Activated CD8-positive, alpha-beta T cell treated with anti-CD3 and anti-CD28 coated beads, Interleukin-2, amount 10 ng/mL, durations not matched to agents 7 days and 5 days (primary cell): ENCODE measurements around the gene HOMER2. TPM values are rescaled to one million over a fixed set of nuclear protein-coding genes. Genes with fewer than 3 reads are reported as not detected.

Source experiments
- ATAC-seq: fragments of 150-1000 bp; cut with Tn5 transposase; one replicate; pipeline ENCODE4 v1.10.0; 2021; ENCODE audit warnings: moderate library complexity
- CTCF ChIA-PET: fragments of 350-600 bp; sonication (Branson Sonifier 250); formaldehyde crosslinking; loops from one replicate; lab custom pipeline; 2021; ENCODE audit warnings: antibody characterized with exemption; lab: Charles Lee
- POLR2A ChIA-PET: fragments of 350-600 bp; sonication (Branson Sonifier 250); formaldehyde crosslinking; loops from one replicate; lab custom pipeline; 2021; ENCODE audit warnings: antibody characterized with exemption; lab: Charles Lee
- DNase-seq: peaks from one replicate; pipeline ENCODE4 v3.0.0-alpha.2; 2020
- H3K27ac Mint-ChIP-seq: one replicate; pipeline ENCODE4 v1.8.0; 2021; ENCODE audit warnings: mild to moderate bottlenecking, mixed read lengths
- H3K27me3 Mint-ChIP-seq: one replicate; pipeline ENCODE4 v1.8.0; 2021; ENCODE audit warnings: low read depth, mixed read lengths
- H3K36me3 Mint-ChIP-seq: one replicate; pipeline ENCODE4 v1.8.0; 2021; ENCODE audit warnings: low read depth, mixed read lengths
- H3K4me1 Mint-ChIP-seq: one replicate; pipeline ENCODE4 v1.8.0; 2021; ENCODE audit warnings: low read depth, mixed read lengths
- H3K4me3 Mint-ChIP-seq: one replicate; pipeline ENCODE4 v1.8.0; 2021; ENCODE audit warnings: mild to moderate bottlenecking, mixed read lengths
- H3K9me3 Mint-ChIP-seq: one replicate; pipeline ENCODE4 v1.8.0; 2022; ENCODE audit warnings: mixed read lengths; ENCODE audit not compliant: insufficient read depth
- total RNA-seq, 2 experiments: library from RNA; stranded (reverse); gene quantifications; one replicate each; pipeline ENCODE4 v1.2.3, GENCODE V29; 2021

Gene HOMER2
- total RNA-seq, 2 experiments from 2014 or later, result 12.0 to 12.8 TPM

DNA sequence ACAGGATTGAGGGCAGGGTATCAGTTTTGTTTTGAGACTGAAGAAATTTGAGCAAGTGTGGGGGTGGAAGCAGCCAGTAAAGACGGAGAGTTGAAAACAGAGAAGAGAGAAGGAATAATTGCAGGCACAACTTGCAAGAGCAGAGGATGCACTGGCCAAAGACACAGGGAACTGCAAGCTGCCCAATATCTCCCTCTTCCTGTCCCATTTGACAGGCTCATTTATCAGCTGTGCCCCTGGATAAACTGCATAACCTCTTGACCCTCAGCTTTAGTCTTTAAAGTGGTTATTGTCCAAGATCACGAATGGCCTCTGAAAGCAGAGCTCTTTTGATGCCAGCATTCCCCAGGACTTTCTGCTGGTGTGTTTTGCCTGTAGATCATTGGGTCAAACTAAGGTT, 28.5 kb upstream of the HOMER2 start:
- ChIA-PET POLR2A (no interaction called here), CTCF (no interaction called here)
- Mint-ChIP-seq H3K4me3 (no peak overlapping the region), H3K36me3 (peaks cover 8% of the 10 kb centered on the region), H3K27me3 (no peaks in the 10 kb centered on the region), H3K4me1 (peaks cover 14% of the 10 kb centered on the region), H3K9me3 (no peaks in the 10 kb centered on the region), H3K27ac (no peak overlapping the region)
- no peak for ATAC-seq
- no peak for DNase-seq

DNA sequence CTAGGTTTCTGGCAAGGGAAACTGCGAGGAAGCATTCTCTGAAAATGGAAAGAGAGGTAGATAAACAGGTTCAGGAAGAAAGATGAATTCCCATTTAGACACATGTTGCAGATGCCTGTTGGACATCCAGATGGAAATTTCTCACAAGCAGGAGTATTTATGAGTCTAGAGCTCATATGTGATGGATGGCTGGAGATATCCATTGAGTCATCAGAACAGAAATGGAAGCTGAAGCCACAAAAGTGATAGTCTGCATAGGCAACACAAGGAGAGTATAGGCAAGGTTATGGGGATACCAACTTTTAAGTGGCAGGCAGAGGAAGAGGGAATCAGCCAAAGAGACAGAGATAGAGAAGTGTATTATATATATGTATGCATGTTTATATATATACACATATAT, 27.2 kb upstream of the HOMER2 start:
- CTCF ChIA-PET, result interaction anchor here (0.7 to 1.9 kb wide), 2 partner anchors 21 to 130 kb away, joined by 3 to 4 read pairs; no protein-coding TSS in a partner anchor
- H3K27ac Mint-ChIP-seq, result no peak overlapping the region

DNA sequence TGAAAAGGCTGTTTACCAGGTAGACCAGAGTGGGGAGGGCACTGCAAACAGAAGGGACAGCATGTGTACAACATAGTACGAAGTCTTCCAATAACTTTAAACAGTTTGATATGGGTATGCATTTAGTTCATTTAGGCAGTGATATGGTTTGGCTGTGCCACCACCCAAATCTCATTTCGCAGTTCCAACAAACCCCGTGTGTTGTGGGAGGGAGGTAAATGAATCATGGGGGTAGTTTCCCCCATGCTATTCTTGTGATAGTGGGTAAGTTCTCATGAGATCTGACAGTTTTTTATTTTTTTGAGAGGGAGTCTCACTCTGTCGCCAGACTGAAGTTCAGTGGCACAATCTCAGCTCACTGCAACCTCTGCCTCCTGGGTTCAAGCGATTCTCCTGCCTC, 25.9 kb upstream of the HOMER2 start:
- no peak overlapping the region for H3K27ac Mint-ChIP-seq
- POLR2A ChIA-PET, result no interaction called here
- H3K4me1 Mint-ChIP-seq, result peaks cover 2% of the 10 kb centered on the region
- H3K27me3 Mint-ChIP-seq, result no peaks in the 10 kb centered on the region
- CTCF ChIA-PET, result interaction anchor here (1.9 kb wide), 1 partner anchor 129 kb away, joined by 4 read pairs; no protein-coding TSS in a partner anchor
- H3K36me3 Mint-ChIP-seq, result peaks cover 5% of the 10 kb centered on the region
- DNase-seq (no peak), ATAC-seq (no peak)
- no peak overlapping the region for H3K4me3 Mint-ChIP-seq
- no peaks in the 10 kb centered on the region for H3K9me3 Mint-ChIP-seq

More for the DNA sequence above, 27.2 kb upstream of the HOMER2 start:
- Mint-ChIP-seq H3K9me3 (no peaks in the 10 kb centered on the region), H3K27me3 (no peaks in the 10 kb centered on the region), H3K4me3 (no peak overlapping the region), H3K36me3 (peaks cover 7% of the 10 kb centered on the region), H3K4me1 (peaks cover 4% of the 10 kb centered on the region)
- ATAC-seq (no peak), DNase-seq (no peak)
- POLR2A ChIA-PET, result no interaction called here

DNA sequence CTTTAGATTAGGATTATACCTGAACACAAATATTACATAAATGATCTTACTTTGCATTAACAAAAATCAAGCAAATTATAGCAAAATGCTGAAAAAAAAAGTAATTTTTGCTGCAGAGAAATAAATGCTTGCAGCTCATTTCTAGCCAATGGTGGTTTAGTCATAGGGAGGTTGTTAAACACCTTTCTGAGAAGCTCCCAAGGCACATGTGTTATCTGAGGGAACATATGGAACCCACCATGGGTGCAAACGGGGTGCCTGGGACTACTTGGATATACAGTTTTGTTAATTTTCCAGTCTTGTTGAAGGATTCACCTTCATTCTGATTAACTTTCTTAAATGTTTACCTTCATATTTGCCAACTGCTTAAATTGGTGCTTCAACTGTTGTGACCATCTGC, 24.6 kb upstream of the HOMER2 start:
- Mint-ChIP-seq H3K4me3 (no peak overlapping the region), H3K36me3 (peaks cover 2% of the 10 kb centered on the region), H3K27ac (no peak overlapping the region), H3K27me3 (no peaks in the 10 kb centered on the region), H3K9me3 (no peaks in the 10 kb centered on the region), H3K4me1 (peaks cover 7% of the 10 kb centered on the region)
- CTCF ChIA-PET, result interaction anchor here (0.8 kb wide), 1 partner anchor 23 kb away, joined by 3 read pairs; no protein-coding TSS in a partner anchor
- ATAC-seq (no peak), DNase-seq (no peak)
- POLR2A ChIA-PET, result interaction anchor here (2.1 kb wide), 1 partner anchor 8 kb away, joined by 6 read pairs; the partner anchor contains the start of gene RAMAC

DNA sequence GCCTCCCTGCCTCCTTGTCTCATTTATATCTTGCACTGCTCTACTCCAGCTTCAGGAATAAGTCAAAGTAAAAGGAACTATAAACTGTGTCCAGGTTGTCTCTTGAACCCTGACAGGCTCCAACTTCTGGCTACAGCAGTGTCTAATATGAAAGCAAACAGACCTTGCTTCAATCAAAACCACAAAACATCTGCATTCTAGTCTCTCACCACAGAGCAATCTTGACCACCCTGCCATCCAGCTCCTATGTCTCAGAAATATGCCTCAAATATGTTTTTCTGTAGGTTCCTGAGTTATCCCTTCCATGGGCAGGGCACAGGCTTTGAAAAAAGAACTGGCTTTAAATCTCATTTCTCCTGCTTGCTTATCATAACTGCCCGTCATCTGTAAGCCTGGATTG, 20.5 kb upstream of the HOMER2 start:
- H3K36me3 Mint-ChIP-seq, result no peaks in the 10 kb centered on the region
- no peak for DNase-seq
- ATAC-seq, result no peak
- H3K4me3 Mint-ChIP-seq, result no peak overlapping the region
- ChIA-PET POLR2A (interaction anchor here (0.9 kb wide), 1 partner anchor 13 kb away, joined by 3 read pairs; the partner anchor contains the start of gene RAMAC), CTCF (no interaction called here)
- no peak overlapping the region for H3K27ac Mint-ChIP-seq
- peaks cover 7% of the 10 kb centered on the region for H3K27me3 Mint-ChIP-seq
- H3K4me1 Mint-ChIP-seq, result peaks cover 15% of the 10 kb centered on the region
- no peaks in the 10 kb centered on the region for H3K9me3 Mint-ChIP-seq

DNA sequence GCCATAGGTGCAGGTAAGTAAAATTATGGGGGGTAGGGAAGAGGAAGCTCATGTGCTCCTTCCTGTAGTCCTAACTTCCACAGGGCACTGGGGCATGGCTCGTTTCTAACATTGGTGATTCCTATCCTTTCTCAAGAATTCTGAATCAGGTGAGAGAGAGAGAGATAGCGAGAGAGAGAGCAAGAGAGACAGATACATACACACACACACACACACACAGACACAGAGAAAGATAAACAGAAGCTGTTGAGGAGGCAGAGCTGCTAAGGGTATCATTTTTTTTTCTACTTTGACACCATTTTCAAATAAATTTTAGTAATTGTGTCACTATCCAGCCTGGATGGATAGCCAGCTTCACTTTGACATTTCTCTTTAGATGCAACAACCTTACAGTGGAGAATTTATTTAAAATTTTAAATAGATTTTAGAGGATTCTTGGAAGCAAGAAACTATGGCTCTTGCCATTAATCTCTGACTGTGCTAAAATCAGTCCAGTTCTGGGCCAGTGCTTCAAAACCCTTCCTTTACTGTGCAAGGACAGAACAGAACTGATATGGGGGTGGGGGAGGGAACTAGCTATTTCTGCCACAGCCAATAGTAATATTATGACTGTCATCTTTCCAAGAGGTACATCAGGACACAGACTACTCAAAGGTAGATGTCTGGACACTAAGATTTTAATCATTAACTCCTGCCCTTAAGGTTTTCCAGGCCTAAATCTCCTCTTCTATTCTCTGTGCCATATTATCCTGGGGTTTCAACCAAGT, 18.9 kb upstream of the HOMER2 start:
- POLR2A ChIA-PET, result no interaction called here
- DNase-seq (no peak), ATAC-seq (no peak)
- Mint-ChIP-seq H3K27me3 (peaks cover 9% of the 10 kb centered on the region), H3K9me3 (no peaks in the 10 kb centered on the region), H3K4me3 (no peak overlapping the region), H3K27ac (no peak overlapping the region), H3K4me1 (peaks cover 28% of the 10 kb centered on the region), H3K36me3 (peaks cover 3% of the 10 kb centered on the region)
- CTCF ChIA-PET, result interaction anchor here (1.3 kb wide), 1 partner anchor 121 kb away, joined by 7 read pairs; no protein-coding TSS in a partner anchor

DNA sequence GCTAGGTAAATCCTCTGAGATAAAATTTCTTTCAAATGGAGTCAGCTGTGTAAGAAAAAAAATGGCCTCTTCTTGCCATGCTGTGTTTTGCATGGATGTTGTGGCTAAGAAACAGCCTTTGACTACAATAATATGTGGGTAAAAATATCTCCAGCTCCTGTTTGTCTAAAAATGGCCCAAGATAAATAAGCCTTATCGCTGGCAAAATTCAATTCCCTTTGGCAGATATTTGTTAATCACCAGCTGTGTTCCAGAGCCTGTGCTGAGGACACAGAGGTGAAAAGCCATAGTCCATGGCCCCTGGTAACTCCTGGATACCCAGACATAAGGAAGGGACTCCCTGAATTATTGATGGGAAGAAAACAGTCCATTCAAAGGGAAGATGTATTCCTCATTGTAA, 18.2 kb upstream of the HOMER2 start:
- Mint-ChIP-seq H3K27ac (no peak overlapping the region), H3K4me3 (no peak overlapping the region), H3K27me3 (peaks cover 9% of the 10 kb centered on the region), H3K36me3 (peaks cover 3% of the 10 kb centered on the region), H3K4me1 (peaks cover 35% of the 10 kb centered on the region), H3K9me3 (no peaks in the 10 kb centered on the region)
- ATAC-seq (no peak), DNase-seq (no peak)
- ChIA-PET POLR2A (no interaction called here), CTCF (interaction anchor here (1.3 kb wide), 1 partner anchor 121 kb away, joined by 7 read pairs; no protein-coding TSS in a partner anchor)

DNA sequence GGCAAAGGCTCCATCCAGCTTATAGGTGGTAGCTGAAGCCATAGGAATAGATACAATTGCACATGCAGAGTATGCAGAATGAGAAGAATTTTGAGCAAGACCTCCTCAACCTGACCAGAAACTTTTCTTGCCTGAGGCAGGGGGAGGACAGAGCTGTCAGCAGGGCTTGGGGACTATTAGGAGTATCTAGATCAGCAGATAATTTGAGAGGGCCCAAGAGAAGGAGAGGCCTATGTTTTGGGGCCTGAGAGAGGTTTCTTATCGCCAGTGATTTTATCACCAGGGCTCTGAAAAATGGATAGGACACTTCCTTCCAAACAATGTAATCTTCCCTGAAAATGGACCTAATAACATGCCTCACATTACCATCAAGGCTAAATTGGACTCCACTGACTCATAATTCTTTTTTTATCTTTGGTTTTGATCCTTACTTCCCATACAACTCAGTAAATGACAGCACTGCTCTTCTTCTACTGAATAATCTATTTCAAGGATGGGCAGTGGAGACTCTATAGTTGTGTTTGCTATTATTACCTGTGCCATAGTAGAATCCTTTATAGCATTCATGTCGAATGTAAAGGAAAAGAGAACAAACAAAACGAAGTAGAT, 17.7 kb upstream of the HOMER2 start:
- no peak for ATAC-seq
- Mint-ChIP-seq H3K36me3 (peaks cover 3% of the 10 kb centered on the region), H3K4me3 (no peak overlapping the region), H3K27ac (no peak overlapping the region), H3K4me1 (peaks cover 40% of the 10 kb centered on the region), H3K27me3 (peaks cover 9% of the 10 kb centered on the region), H3K9me3 (no peaks in the 10 kb centered on the region)
- ChIA-PET CTCF (interaction anchor here (1.3 kb wide), 1 partner anchor 120 kb away, joined by 7 read pairs; no protein-coding TSS in a partner anchor), POLR2A (no interaction called here)
- no peak for DNase-seq

DNA sequence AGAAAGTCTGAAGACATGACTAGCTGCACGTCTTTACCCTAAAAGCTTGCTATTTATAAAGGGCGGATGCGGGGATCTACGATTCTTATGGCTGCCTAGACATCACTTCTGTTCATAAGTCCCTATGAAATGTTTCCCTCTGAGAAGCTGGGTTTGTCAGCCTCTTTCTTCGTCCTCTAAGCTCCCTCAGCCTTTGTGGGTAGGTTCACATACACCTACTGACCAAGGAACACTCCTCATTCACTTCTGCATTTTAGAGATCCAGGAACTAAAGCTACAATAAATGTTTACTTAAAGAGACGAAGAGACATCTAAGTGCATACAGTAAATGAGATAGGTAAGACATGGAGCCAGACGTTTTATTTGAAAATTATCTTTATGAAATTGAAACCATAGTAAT, 16.8 kb upstream of the HOMER2 start:
- POLR2A ChIA-PET, result no interaction called here
- H3K27ac Mint-ChIP-seq, result no peak overlapping the region
- peaks cover 3% of the 10 kb centered on the region for H3K36me3 Mint-ChIP-seq
- CTCF ChIA-PET, result interaction anchor here (1.0 kb wide), 1 partner anchor 31 kb away, joined by 3 read pairs; no protein-coding TSS in a partner anchor
- ATAC-seq (no peak), DNase-seq (no peak)
- no peak overlapping the region for H3K4me3 Mint-ChIP-seq
- no peaks in the 10 kb centered on the region for H3K9me3 Mint-ChIP-seq
- peaks cover 40% of the 10 kb centered on the region for H3K4me1 Mint-ChIP-seq
- H3K27me3 Mint-ChIP-seq, result peaks cover 9% of the 10 kb centered on the region

DNA sequence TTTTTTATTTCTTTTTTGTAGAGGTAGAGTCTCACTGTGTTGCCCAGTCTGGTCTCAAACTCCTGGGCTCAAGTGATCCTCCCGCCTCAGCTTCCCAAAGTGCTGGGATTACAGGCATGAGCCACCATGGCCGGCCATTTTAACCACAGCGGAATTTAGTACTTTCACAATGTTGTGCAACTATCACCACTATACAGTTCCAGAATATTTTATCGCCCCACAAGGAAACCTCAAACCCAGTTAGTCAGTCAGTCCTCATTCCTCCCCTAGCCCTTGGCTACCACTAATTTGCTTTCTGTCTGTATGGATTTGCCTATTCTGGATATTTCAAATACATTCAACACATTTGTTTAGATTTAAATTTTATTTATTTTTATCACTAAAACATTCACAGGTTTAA, 15.5 kb upstream of the HOMER2 start:
- DNase-seq (no peak), ATAC-seq (no peak)
- H3K36me3 Mint-ChIP-seq, result peaks cover 3% of the 10 kb centered on the region
- H3K27ac Mint-ChIP-seq, result no peak overlapping the region
- ChIA-PET POLR2A (no interaction called here), CTCF (interaction anchor here (1.0 to 1.1 kb wide), 2 partner anchors 8 to 119 kb away, joined by 3 to 6 read pairs; no protein-coding TSS in a partner anchor)
- H3K9me3 Mint-ChIP-seq, result no peaks in the 10 kb centered on the region
- H3K4me3 Mint-ChIP-seq, result no peak overlapping the region
- peaks cover 38% of the 10 kb centered on the region for H3K4me1 Mint-ChIP-seq
- peaks cover 9% of the 10 kb centered on the region for H3K27me3 Mint-ChIP-seq

DNA sequence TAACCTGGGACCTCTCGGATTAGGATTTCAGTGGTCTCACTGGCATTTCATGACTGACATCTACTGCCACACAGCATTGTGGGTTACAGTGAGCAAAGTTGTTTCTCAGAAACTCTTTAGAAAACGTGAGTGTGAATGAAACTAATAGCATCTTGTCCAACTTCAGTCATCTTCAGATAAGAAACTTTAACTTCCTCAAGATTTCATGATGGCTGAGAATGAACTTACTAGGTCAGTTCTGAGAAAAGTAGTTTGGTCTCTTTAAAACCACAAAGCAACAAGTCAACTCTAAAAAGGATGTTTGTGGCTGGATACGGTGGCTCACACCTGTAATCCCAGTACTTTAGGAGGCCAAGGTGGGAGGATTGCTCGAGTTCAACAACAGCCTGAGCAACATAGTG, 14.2 kb upstream of the HOMER2 start:
- peak overlapping the region; percentile 78 for H3K27ac Mint-ChIP-seq
- DNase-seq (peak; percentile 62), ATAC-seq (peak; percentile 82)
- H3K27me3 Mint-ChIP-seq, result peaks cover 9% of the 10 kb centered on the region
- H3K4me3 Mint-ChIP-seq, result no peak overlapping the region
- ChIA-PET CTCF (no interaction called here), POLR2A (interaction anchor here (0.7 to 1.0 kb wide), 2 partner anchors 19 to 158 kb away, joined by 3 read pairs; partner anchors contain the start of genes RAMAC and WHAMM)
- H3K9me3 Mint-ChIP-seq, result no peaks in the 10 kb centered on the region
- peaks cover 3% of the 10 kb centered on the region for H3K36me3 Mint-ChIP-seq
- H3K4me1 Mint-ChIP-seq, result peaks cover 34% of the 10 kb centered on the region

DNA sequence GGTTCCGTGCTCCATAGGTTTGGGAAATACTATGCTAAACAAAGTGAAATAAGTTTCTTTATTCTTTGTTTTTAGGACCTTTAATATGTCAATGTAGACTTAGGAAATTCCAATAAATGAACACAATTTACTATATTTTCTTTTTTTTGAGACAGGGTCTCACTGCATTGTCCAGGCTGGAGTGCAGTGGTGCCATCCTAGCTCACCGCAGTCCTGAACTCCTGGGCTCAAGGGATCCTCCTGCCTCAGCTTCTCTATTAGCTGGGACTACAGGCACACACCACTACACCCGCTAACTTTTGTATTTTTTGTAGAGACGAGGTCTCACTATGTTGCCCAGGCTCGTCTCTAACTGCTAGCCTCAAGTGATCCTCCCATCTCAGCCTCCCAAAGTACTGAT, 12.4 kb upstream of the HOMER2 start:
- ATAC-seq (no peak), DNase-seq (no peak)
- Mint-ChIP-seq H3K27me3 (peaks cover 14% of the 10 kb centered on the region), H3K4me3 (no peak overlapping the region), H3K36me3 (peaks cover 3% of the 10 kb centered on the region), H3K9me3 (no peaks in the 10 kb centered on the region), H3K27ac (no peak overlapping the region), H3K4me1 (peaks cover 34% of the 10 kb centered on the region)
- ChIA-PET CTCF (no interaction called here), POLR2A (interaction anchor here (0.7 kb wide), 1 partner anchor 23 kb away, joined by 7 read pairs; no protein-coding TSS in a partner anchor)
